ENCODE measurements around the gene TERT. TPM values are rescaled to one million over a fixed set of nuclear protein-coding genes. Genes with fewer than 3 reads are reported as not detected.
"Not testable (repeated sequence)": the region's sequence is repeated elsewhere in the genome, so short reads cannot be mapped to it uniquely, and the experiment has no call there.

Gene TERT
- total RNA-seq, 2 experiments from 2014 or later = 156 to 198 TPM

- CTCF ChIA-PET (ENCODE audit: unreplicated experiment) = no interaction called here
- intact Hi-C loops (cut with micrococcal nuclease; ENCODE audit: unreplicated experiment) = no loop called here
- TF ChIP-seq CTCF (conservative IDR thresholded peaks at IDR 0.05; ENCODE audit: low read length) = no peak
- TF ChIP-seq EZH2phosphoT487 (IDR thresholded peaks at IDR 0.05; ENCODE audit: borderline replicate concordance, low read depth, low read length) = no peak
- H3K27ac ChIP-seq (ENCODE audit: low read depth, low read length, poor library complexity, severe bottlenecking) = no peak overlapping the region
- POLR2A ChIA-PET = no interaction called here
- no peaks in the 10 kb centered on the region for H3K4me1 ChIP-seq (ENCODE audit: insufficient read depth, low read length, poor library complexity, severe bottlenecking)
- no peak overlapping the region for H3K4me2 ChIP-seq (ENCODE audit: low read length)
- H3K9me3 ChIP-seq (ENCODE audit: low read length) = no peaks in the 10 kb centered on the region
- no peaks in the 10 kb centered on the region for H3K79me2 ChIP-seq (ENCODE audit: insufficient read depth, low read depth, low read length)
- no peak overlapping the region for H2AFZ ChIP-seq (ENCODE audit: low read length)
- DNase-seq (ENCODE audit: low spot score) = no peak
- H4K20me1 ChIP-seq (ENCODE audit: insufficient read depth, low read length) = no peaks in the 10 kb centered on the region; the same call in 1 of the 2 replicates
- BruUV-seq (replicated peaks) = no TSS peak
- no peaks in the 10 kb centered on the region for H3K9me2 ChIP-seq (ENCODE audit: insufficient read depth, low read length)
- H3K4me3 ChIP-seq (ENCODE audit: low read depth, low read length, poor library complexity, severe bottlenecking) = no peak overlapping the region
- peaks cover 90% of the 10 kb centered on the region for H3K36me3 ChIP-seq (ENCODE audit: insufficient read depth, low read length)
Measured at GRCh38 chr5:1268056-1268455, 26.8 kb downstream of the TERT start.

- H3K9me2 ChIP-seq (ENCODE audit: insufficient read depth, low read length); CTCF ChIA-PET (ENCODE audit: unreplicated experiment): not testable (repeated sequence)
Measured at GRCh38 chr5:1267464-1267863, 27.4 kb downstream of the TERT start.

GRCh38 chr5:1266791-1267190, 28.1 kb downstream of the TERT start:
- DNase-seq (ENCODE audit: low spot score) = no peak

More at GRCh38 chr5:1267464-1267863, 27.4 kb downstream of the TERT start:
- H3K27ac ChIP-seq (ENCODE audit: low read depth, low read length, poor library complexity, severe bottlenecking); POLR2A ChIA-PET; H4K20me1 ChIP-seq (ENCODE audit: insufficient read depth, low read length); intact Hi-C loops (cut with micrococcal nuclease; ENCODE audit: unreplicated experiment); H3K4me3 ChIP-seq (ENCODE audit: low read depth, low read length, poor library complexity, severe bottlenecking); H3K79me2 ChIP-seq (ENCODE audit: insufficient read depth, low read depth, low read length); H2AFZ ChIP-seq (ENCODE audit: low read length); BruUV-seq (replicated peaks); DNase-seq (ENCODE audit: low spot score); H3K4me1 ChIP-seq (ENCODE audit: insufficient read depth, low read length, poor library complexity, severe bottlenecking); H3K9me3 ChIP-seq (ENCODE audit: low read length); H3K4me2 ChIP-seq (ENCODE audit: low read length): not testable (repeated sequence)
- H3K36me3 ChIP-seq (ENCODE audit: insufficient read depth, low read length) = peaks cover 96% of the 10 kb centered on the region

More at GRCh38 chr5:1266791-1267190, 28.1 kb downstream of the TERT start:
- no TSS peak for BruUV-seq (replicated peaks)
- no peaks in the 10 kb centered on the region for H3K4me1 ChIP-seq (ENCODE audit: insufficient read depth, low read length, poor library complexity, severe bottlenecking)
- TF ChIP-seq EZH2phosphoT487 (IDR thresholded peaks at IDR 0.05; ENCODE audit: borderline replicate concordance, low read depth, low read length) (no peak), CTCF (conservative IDR thresholded peaks at IDR 0.05; ENCODE audit: low read length) (no peak)
- H4K20me1 ChIP-seq (ENCODE audit: insufficient read depth, low read length) = no peaks in the 10 kb centered on the region; the same call in 1 of the 2 replicates
- H3K9me2 ChIP-seq (ENCODE audit: insufficient read depth, low read length) = no peaks in the 10 kb centered on the region
- ChIA-PET CTCF (ENCODE audit: unreplicated experiment) (no interaction called here), POLR2A (interaction anchor here (0.5 kb wide), 1 partner anchor 795 kb away, joined by 3 read pairs; no protein-coding TSS in a partner anchor)
- H3K4me3 ChIP-seq (ENCODE audit: low read depth, low read length, poor library complexity, severe bottlenecking) = no peak overlapping the region
- H3K36me3 ChIP-seq (ENCODE audit: insufficient read depth, low read length) = peaks cover 96% of the 10 kb centered on the region
- intact Hi-C loops (cut with micrococcal nuclease; ENCODE audit: unreplicated experiment) = no loop called here
- no peak overlapping the region for H3K27ac ChIP-seq (ENCODE audit: low read depth, low read length, poor library complexity, severe bottlenecking)
- no peaks in the 10 kb centered on the region for H3K9me3 ChIP-seq (ENCODE audit: low read length)
- no peak overlapping the region for H2AFZ ChIP-seq (ENCODE audit: low read length)
- no peak overlapping the region for H3K4me2 ChIP-seq (ENCODE audit: low read length)
- H3K79me2 ChIP-seq (ENCODE audit: insufficient read depth, low read depth, low read length) = no peaks in the 10 kb centered on the region
